B cell (primary cell): ENCODE results near the gene TLR4. TPM values are rescaled to one million over a fixed set of nuclear protein-coding genes. Genes with fewer than 3 reads are reported as not detected.

Experiments
- ATAC-seq: fragments of 200-7000 bp; cut with Tn5 transposase; one replicate; pipeline ENCODE4 v1.10.0; 2021; ENCODE audit warnings: low read depth, mild to moderate bottlenecking, moderate number of reproducible peaks, moderate library complexity
- CTCF ChIA-PET: fragments of 350-600 bp; sonication (Branson Sonifier 250); formaldehyde crosslinking; loops from one replicate; lab custom pipeline; 2021; ENCODE audit warnings: antibody characterized with exemption, inconsistent platforms; lab: Charles Lee
- POLR2A ChIA-PET: fragments of 350-600 bp; sonication (Branson Sonifier 250); formaldehyde crosslinking; loops from one replicate; lab custom pipeline; 2021; ENCODE audit warnings: antibody characterized with exemption; lab: Charles Lee
- DNase-seq: peaks from one replicate; pipeline ENCODE4 v3.0.0; 2013
- H2AFZ ChIP-seq: 2 replicates; pipeline ENCODE4 v1.6.1; 2012; ENCODE audit warnings: mild to moderate bottlenecking, low read depth, low read length; ENCODE audit not compliant: insufficient read depth, poor library complexity, severe bottlenecking
- H3K27ac ChIP-seq, 2 donors: 1 replicate in 1 of 2; 2 replicates in 1 of 2; pipeline ENCODE4 v1.5.1; 2012 to 2013; ENCODE audit warnings: low read length in 2 of 2, mild to moderate bottlenecking in 2 of 2, moderate library complexity in 1 of 2
- H3K27me3 ChIP-seq, 4 experiments: fragments of 200-600 bp in 1 of 4; sonication (generic) in 1 of 4; replicated peaks in 1 of 4; 1 replicate in 2 of 4; 2 replicates in 2 of 4; pipeline versions ENCODE4 v1.6.1 to v1.7.0; 2013 to 2016; ENCODE audit warnings: low read length in 3 of 4, mild to moderate bottlenecking in 2 of 4, mixed read lengths in 1 of 4, moderate library complexity in 1 of 4; ENCODE audit not compliant: insufficient read depth in 4 of 4, control insufficient read depth in 3 of 4; ENCODE audit errors: control extremely low read depth in 1 of 4
- H3K36me3 ChIP-seq, 2 experiments: replicated peaks in 1 of 2; 1 replicate in 1 of 2; 2 replicates in 1 of 2; pipeline versions ENCODE4 v1.6.1 to v1.7.1; 2013; ENCODE audit warnings: low read length in 1 of 2; ENCODE audit not compliant: insufficient read depth in 2 of 2, control insufficient read depth in 1 of 2; ENCODE audit errors: control extremely low read depth in 1 of 2, extremely low read depth in 1 of 2
- H3K4me1 ChIP-seq, 2 donors: fragments of 200-600 bp in 1 of 2; sonication (generic) in 1 of 2; 1 replicate in 1 of 2; 2 replicates in 1 of 2; pipeline versions ENCODE4 v1.5.1 to v1.6.1; 2013 to 2017; ENCODE audit warnings: low read length in 2 of 2; ENCODE audit not compliant: control insufficient read depth in 2 of 2, insufficient read depth in 2 of 2
- H3K4me2 ChIP-seq: replicated peaks from 2 replicates; pipeline ENCODE3; 2012; ENCODE audit warnings: mild to moderate bottlenecking, low read depth, low read length; ENCODE audit not compliant: poor library complexity, severe bottlenecking
- H3K4me3 ChIP-seq, 5 experiments: fragments of 200-600 bp in 1 of 5; sonication (generic) in 1 of 5; 1 replicate in 3 of 5; 2 replicates in 2 of 5; pipeline versions ENCODE4 v1.5.1 to v1.7.0; 2011 to 2016; ENCODE audit warnings: low read length in 4 of 5, mild to moderate bottlenecking in 4 of 5, low read depth in 2 of 5, control low read depth in 1 of 5, moderate library complexity in 1 of 5; ENCODE audit not compliant: insufficient read depth in 1 of 5; ENCODE audit errors: control extremely low read depth in 1 of 5, extremely low read depth in 1 of 5
- H3K79me2 ChIP-seq: fragments of 200-600 bp; sonication (generic); one replicate; pipeline ENCODE4 v1.6.0; 2016; ENCODE audit warnings: low read length; ENCODE audit not compliant: control insufficient read depth, insufficient read depth
- H3K9ac ChIP-seq: fragments of 200-600 bp; sonication (generic); 2 replicates; pipeline ENCODE4 v1.6.1; 2017; ENCODE audit warnings: mild to moderate bottlenecking, low read length, moderate library complexity
- H3K9me3 ChIP-seq, 3 donors: one replicate each; pipeline versions ENCODE4 v1.6.1 to v1.7.1; 2013; ENCODE audit warnings: low read length in 2 of 3; ENCODE audit not compliant: control insufficient read depth in 2 of 3, insufficient read depth in 1 of 3; ENCODE audit errors: control extremely low read depth in 1 of 3
- H4K20me1 ChIP-seq: 2 replicates; pipeline ENCODE4 v1.6.0; 2012; ENCODE audit warnings: mild to moderate bottlenecking, low read length; ENCODE audit not compliant: insufficient read depth, control insufficient read depth, poor library complexity, severe bottlenecking
- H3K27ac Mint-ChIP-seq: one replicate; pipeline ENCODE4 v1.8.0; 2021; ENCODE audit warnings: mixed read lengths
- H3K27me3 Mint-ChIP-seq: one replicate; pipeline ENCODE4 v1.8.0; 2021; ENCODE audit warnings: mixed read lengths
- H3K4me1 Mint-ChIP-seq: one replicate; pipeline ENCODE4 v1.8.0; 2021; ENCODE audit warnings: mixed read lengths
- H3K4me3 Mint-ChIP-seq: one replicate; pipeline ENCODE4 v1.8.0; 2021; ENCODE audit warnings: mixed read lengths
- H3K9me3 Mint-ChIP-seq: one replicate; pipeline ENCODE4 v1.8.0; 2022; ENCODE audit warnings: mixed read lengths; ENCODE audit not compliant: insufficient read depth
- CTCF ChIP-seq: fragments of 200-600 bp; IDR thresholded peaks from one replicate; pipeline ENCODE4 v1.8.0; 2022; ENCODE audit warnings: antibody characterized with exemption, mild to moderate bottlenecking
- EZH2 ChIP-seq: IDR thresholded peaks from 2 replicates; pipeline ENCODE4 v1.6.1; 2012; ENCODE audit warnings: borderline replicate concordance, low read depth, mild to moderate bottlenecking, moderate library complexity, low read length; ENCODE audit not compliant: insufficient read depth, poor library complexity, severe bottlenecking
- WGBS: methylation state at CpG from one replicate; pipeline ENCODE4 v1.1.5; 2013; ENCODE audit warnings: missing lambda C conversion rate; ENCODE audit not compliant: insufficient coverage; 5-methylcytosine and 5-hydroxymethylcytosine counted together
- intact Hi-C: fragments of 100-400 bp; cut with micrococcal nuclease; formaldehyde crosslinking; loops from one replicate; pipeline ENCODE4 v1.10.0; 2022
- polyA plus RNA-seq: library from polyadenylated mRNA; depleted of rRNA; stranded (reverse); fragments of >200 nt; gene quantifications from 2 replicates; pipeline ENCODE4 v1.2.3, GENCODE V29; 2012
- total RNA-seq, 2 donors: library from RNA; stranded (reverse); fragments of 120-200 nt in 1 of 2; gene quantifications; 1 replicate in 1 of 2; 2 replicates in 1 of 2; pipeline versions ENCODE4 v1.2.3 to v1.2.4, GENCODE V29; 2013 to 2022

Gene TLR4
- total and polyA plus RNA-seq, 2 donors (not counting 1 experiment from before 2014, with no cell fraction given), result 0.51 to 3.7 TPM

- H3K79me2 ChIP-seq, result no peaks in the 10 kb centered on the region
- H4K20me1 ChIP-seq, result no peaks in the 10 kb centered on the region
- Mint-ChIP-seq H3K27ac (no peak overlapping the region), H3K9me3 (peaks cover 2% of the 10 kb centered on the region), H3K4me3 (no peak overlapping the region), H3K4me1 (peaks cover 2% of the 10 kb centered on the region), H3K27me3 (peaks cover 23% of the 10 kb centered on the region)
- peaks cover under 1 to 2% of the 10 kb centered on the region in 2 donors for H3K4me1 ChIP-seq
- H3K27ac ChIP-seq, result no peak overlapping the region
- ChIA-PET CTCF (no interaction called here), POLR2A (no interaction called here)
- H3K9me3 ChIP-seq, result peaks cover 0 to 9% (median 0%) of the 10 kb centered on the region in 3 donors
- H3K27me3 ChIP-seq, result peaks cover 0 to 6% (median 0%) of the 10 kb centered on the region in 4 experiments
- DNase-seq, result no peak
- H3K4me2 ChIP-seq, result no peak overlapping the region
- ATAC-seq, result no peak
- no peak overlapping the region for H3K4me3 ChIP-seq
- no CpG with 5 or more reads among the region's 1 CpG for WGBS
- H3K36me3 ChIP-seq, result no peaks in the 10 kb centered on the region
- no peak overlapping the region for H3K9ac ChIP-seq
- intact Hi-C loops, result no loop called here
- TF ChIP-seq CTCF (no peak), EZH2 (no peak)
- H2AFZ ChIP-seq, result no peak overlapping the region
These were observed 31.8 kb upstream of the TLR4 start for GRCh38 chr9:117672369-117672768.

GRCh38 chr9:117677572-117677971 lies 26.6 kb upstream of the TLR4 start:
- no peaks in the 10 kb centered on the region for H3K36me3 ChIP-seq
- no peak for ATAC-seq
- H3K4me1 ChIP-seq, result peaks cover 4 to 9% of the 10 kb centered on the region in 2 donors
- intact Hi-C loops, result no loop called here
- Mint-ChIP-seq H3K9me3 (peaks cover 2% of the 10 kb centered on the region), H3K27me3 (peaks cover 4% of the 10 kb centered on the region), H3K4me3 (no peak overlapping the region), H3K4me1 (peaks cover 17% of the 10 kb centered on the region), H3K27ac (no peak overlapping the region)
- H3K4me2 ChIP-seq, result peak overlapping the region; percentile 18
- H4K20me1 ChIP-seq, result no peaks in the 10 kb centered on the region
- H3K9me3 ChIP-seq, result peaks cover 0 to 9% (median 0%) of the 10 kb centered on the region in 3 donors
- no peak overlapping the region for H3K9ac ChIP-seq
- no peak overlapping the region for H3K27ac ChIP-seq
- H3K79me2 ChIP-seq, result no peaks in the 10 kb centered on the region
- CTCF ChIA-PET, result no interaction called here
- POLR2A ChIA-PET, result no interaction called here
- no peak overlapping the region for H2AFZ ChIP-seq
- no peak for DNase-seq
- TF ChIP-seq CTCF (no peak), EZH2 (no peak)
- no peak overlapping the region for H3K4me3 ChIP-seq
- H3K27me3 ChIP-seq, result no peaks in the 10 kb centered on the region
